Neural progenitor cell (in vitro differentiated cells): ENCODE results near the gene PAPPA2.

Source experiments
- EZH2 ChIP-seq: fragments of 200-600 bp; sonication (generic); IDR thresholded peaks from 2 replicates; pipeline ENCODE4 v1.6.1; 2017; ENCODE audit warnings: antibody characterized with exemption, mild to moderate bottlenecking, moderate library complexity
- TF ChIP-seq, protein P1 (sequence below): fragments of 200-600 bp; sonication (generic); IDR thresholded peaks from 2 replicates; pipeline ENCODE4 v1.5.1; 2017; ENCODE audit warnings: antibody characterized with exemption, mild to moderate bottlenecking

DNA sequence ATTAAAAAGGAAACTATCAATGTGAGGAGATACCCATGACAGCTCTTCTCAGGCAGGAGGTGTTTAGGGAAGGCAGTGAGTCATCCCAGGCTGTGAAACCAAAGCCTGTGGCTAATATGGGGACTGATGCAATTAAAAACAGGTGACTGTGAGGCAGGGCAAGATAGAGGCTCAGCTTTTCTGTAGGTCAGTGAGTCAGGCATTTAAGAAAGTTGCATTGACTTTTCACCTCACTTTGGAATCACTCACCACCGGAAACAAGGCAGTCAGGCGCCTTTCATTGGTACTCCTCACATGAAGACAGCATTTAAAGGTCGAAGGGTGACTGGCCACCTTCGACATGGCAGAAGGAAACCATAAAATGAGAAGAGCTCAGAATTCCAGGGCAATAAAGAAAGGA is 54.5 kb downstream of the PAPPA2 start:
- no peak for TF ChIP-seq EZH2
- TF ChIP-seq, protein P1, sequence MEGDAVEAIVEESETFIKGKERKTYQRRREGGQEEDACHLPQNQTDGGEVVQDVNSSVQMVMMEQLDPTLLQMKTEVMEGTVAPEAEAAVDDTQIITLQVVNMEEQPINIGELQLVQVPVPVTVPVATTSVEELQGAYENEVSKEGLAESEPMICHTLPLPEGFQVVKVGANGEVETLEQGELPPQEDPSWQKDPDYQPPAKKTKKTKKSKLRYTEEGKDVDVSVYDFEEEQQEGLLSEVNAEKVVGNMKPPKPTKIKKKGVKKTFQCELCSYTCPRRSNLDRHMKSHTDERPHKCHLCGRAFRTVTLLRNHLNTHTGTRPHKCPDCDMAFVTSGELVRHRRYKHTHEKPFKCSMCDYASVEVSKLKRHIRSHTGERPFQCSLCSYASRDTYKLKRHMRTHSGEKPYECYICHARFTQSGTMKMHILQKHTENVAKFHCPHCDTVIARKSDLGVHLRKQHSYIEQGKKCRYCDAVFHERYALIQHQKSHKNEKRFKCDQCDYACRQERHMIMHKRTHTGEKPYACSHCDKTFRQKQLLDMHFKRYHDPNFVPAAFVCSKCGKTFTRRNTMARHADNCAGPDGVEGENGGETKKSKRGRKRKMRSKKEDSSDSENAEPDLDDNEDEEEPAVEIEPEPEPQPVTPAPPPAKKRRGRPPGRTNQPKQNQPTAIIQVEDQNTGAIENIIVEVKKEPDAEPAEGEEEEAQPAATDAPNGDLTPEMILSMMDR: no peak
